K562 (cell line): Measurements from ENCODE around the gene PLAC9.

Experiments used
- GATAD2B ChIP-seq: fragments of 450-650 bp; IDR thresholded peaks from 2 replicates; pipeline ENCODE4 v1.6.1; 2017; ENCODE audit warnings: mild to moderate bottlenecking, borderline replicate concordance
- JUN ChIP-seq, 2 experiments: sonication (generic) in 1 of 2; formaldehyde crosslinking in 1 of 2; IDR thresholded peaks; 2 replicates each; pipeline versions ENCODE4 v1.6.1 to v1.8.0; 2012 to 2022; ENCODE audit warnings: borderline replicate concordance in 2 of 2, mild to moderate bottlenecking in 2 of 2, improper control_type of control experiment in 1 of 2, low read depth in 1 of 2, low read length in 1 of 2, missing genetic modification reagents in 1 of 2
- MEF2A ChIP-seq: IDR thresholded peaks from 2 replicates; pipeline ENCODE4 v1.6.1; 2011; ENCODE audit warnings: low read depth, mild to moderate bottlenecking, low read length, moderate library complexity; ENCODE audit not compliant: control insufficient read depth
- POLR2A ChIP-seq: fragments of 450-650 bp; conservative IDR thresholded peaks from 2 replicates; pipeline ENCODE4 v1.6.1; 2016
- RBM22 ChIP-seq: fragments of 200-400 bp; formaldehyde crosslinking; IDR thresholded peaks from 2 replicates; pipeline ENCODE4 v1.6.1; 2018; ENCODE audit warnings: low read length, low read depth; ENCODE audit not compliant: poor library complexity, severe bottlenecking
- SAFB ChIP-seq: fragments of 200-400 bp; formaldehyde crosslinking; IDR thresholded peaks from 2 replicates; pipeline ENCODE4 v1.6.1; 2017; ENCODE audit warnings: low read depth, low read length, borderline replicate concordance
- SRF ChIP-seq, 2 experiments: fragments of 250-450, 450-650 bp in 1 of 2; sonication (Bioruptor Pico) in 1 of 2; sonication (generic) in 1 of 2; formaldehyde crosslinking; IDR thresholded peaks; 2 replicates each; pipeline versions ENCODE4 v1.5.0 to v1.5.1; 2020 to 2022; ENCODE audit warnings: mild to moderate bottlenecking in 1 of 2, missing genetic modification reagents in 1 of 2
- ZNF224 ChIP-seq: sonication (generic); formaldehyde crosslinking; IDR thresholded peaks from 2 replicates; pipeline ENCODE4 v1.8.0; 2022; ENCODE audit warnings: mild to moderate bottlenecking, missing genetic modification reagents

- TF ChIP-seq RBM22 = no peak
- TF ChIP-seq POLR2A = no peak
- TF ChIP-seq SAFB = no peak
- no peak for TF ChIP-seq SRF (CRISPR knock-in tag; IDR thresholded peaks at IDR 0.05)
- TF ChIP-seq ZNF224 (CRISPR knock-in tag) = no peak
- no peak for TF ChIP-seq GATAD2B
- no peak for TF ChIP-seq JUN (IDR thresholded peaks at IDR 0.05; ENCODE audit: borderline replicate concordance, low read depth, low read length)
- TF ChIP-seq JUN (CRISPR knock-in tag; IDR thresholded peaks at IDR 0.05; ENCODE audit: borderline replicate concordance) = no peak
- no peak for TF ChIP-seq MEF2A
Measured at GRCh38 chr10:80165173-80165572, 32.6 kb downstream of the PLAC9 start.
